Ureter (tissue), 1 donor: ENCODE data around the gene GP9. TPM values are rescaled to one million over a fixed set of nuclear protein-coding genes. Genes with fewer than 3 reads are reported as not detected.
"Not testable (repeated sequence)": the region's sequence is repeated elsewhere in the genome, so short reads cannot be mapped to it uniquely, and the experiment has no call there.

Experiments used
- DNase-seq: peaks from one replicate; pipeline ENCODE4 v3.0.0-alpha.2; 2020; ENCODE audit warnings: low spot score
- total RNA-seq: library from RNA; stranded (reverse); gene quantifications from one replicate; pipeline ENCODE4 v1.2.4, GENCODE V29; 2023
- donor health status: DM: yes; HTN: yes; CAD: no.

The GP9 gene
- total RNA-seq, 1 donor from 2014 or later = not detected

DNA sequence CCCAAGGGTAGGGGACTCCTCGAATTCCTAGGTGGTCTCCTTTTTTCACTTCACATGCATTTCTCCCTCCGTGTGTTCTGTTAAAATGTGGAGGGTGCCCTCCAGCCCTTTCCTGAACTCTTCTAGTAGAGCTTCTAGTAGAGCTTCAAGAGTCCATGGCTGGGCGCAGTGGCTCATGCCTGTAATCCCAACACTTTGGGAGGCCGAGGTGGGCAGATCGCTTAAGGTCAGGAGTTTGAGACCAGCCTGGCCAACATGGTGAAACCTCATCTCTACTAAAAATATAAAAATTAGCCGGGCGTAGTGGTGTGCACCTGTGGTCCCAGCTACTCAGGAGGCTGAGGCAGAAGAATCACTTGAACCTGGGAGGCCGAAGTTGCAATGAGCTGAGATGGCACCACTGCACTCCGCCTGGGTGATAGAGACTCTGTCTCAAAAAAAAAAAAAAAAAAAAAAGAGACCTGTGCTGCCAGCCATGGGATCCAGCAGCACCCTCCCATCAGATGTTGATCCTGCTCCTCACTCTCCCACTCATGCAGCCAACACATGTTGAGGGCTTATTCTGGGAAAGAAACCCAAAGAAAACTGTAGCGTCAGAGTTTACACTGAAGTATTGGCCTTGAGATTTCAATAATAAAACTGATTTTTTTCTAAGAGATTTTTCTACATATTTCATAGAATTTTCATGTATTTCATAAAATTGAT lies 50.6 kb downstream of the GP9 start:
- DNase-seq = not testable (repeated sequence)

Other genes with a start within 250 kb of the GP9 start
- gene ACAD9, start 181.2 kb upstream of the GP9 start, total RNA-seq = 76.0 TPM
- 2.1 TPM for gene CFAP92, start 66.7 kb upstream of the GP9 start, total RNA-seq
- 2.1 TPM for gene EFCC1, start 59.5 kb upstream of the GP9 start, total RNA-seq
- gene RAB43, start 61.0 kb downstream of the GP9 start, total RNA-seq = 27.2 TPM
- 34.4 TPM for gene ISY1, start 100.3 kb downstream of the GP9 start, total RNA-seq
- 338 TPM for gene CNBP, start 123.1 kb downstream of the GP9 start, total RNA-seq
- gene COPG1, start 188.8 kb downstream of the GP9 start, total RNA-seq = 133 TPM
- gene HMCES, start 218.1 kb downstream of the GP9 start, total RNA-seq = 32.2 TPM